ENCODE data around the gene PTH2.

PTH2 gene

DNA sequence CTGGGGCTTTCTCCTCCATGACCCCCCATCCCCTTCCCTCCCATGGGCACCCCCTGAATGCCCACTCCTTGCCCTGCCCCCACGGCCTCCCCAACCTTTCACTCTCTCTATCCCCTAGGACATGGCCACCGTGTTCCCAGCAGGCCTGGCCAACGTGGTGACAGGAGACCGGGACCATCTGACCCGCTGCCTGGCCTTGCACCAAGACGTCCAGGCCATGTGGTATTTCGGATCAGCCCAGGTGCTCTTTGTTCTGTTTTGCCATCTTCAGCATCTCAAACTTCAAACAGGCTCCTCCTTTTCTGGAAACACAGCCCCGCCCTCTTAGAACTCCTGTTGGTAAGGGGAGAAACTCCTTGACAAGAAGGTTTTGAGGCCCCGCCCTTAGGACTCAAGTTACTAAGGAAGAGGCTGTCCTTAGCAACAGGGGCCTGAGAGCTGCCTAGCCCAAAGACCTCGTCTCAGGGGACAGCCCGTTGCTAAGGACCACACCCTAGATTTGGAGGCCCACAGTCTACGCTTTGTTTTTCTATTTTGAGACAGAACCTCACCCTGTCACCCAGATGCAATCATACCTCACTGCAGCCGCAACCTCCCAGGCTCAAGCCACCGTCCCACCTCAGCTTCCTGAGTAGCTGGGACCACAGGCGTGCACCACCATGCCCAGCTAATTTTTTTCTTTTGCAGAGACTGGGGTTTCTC, 45.7 kb upstream of the PTH2 start:
- TF ChIP-seq ISL1 (CRISPR knock-in tag; IDR thresholded peaks at IDR 0.05) (no peak), ZNF70 (CRISPR knock-in tag; IDR thresholded peaks at IDR 0.05) (no peak), RARB (CRISPR knock-in tag; IDR thresholded peaks at IDR 0.05) (no peak), ZFP30 (CRISPR knock-in tag; IDR thresholded peaks at IDR 0.05) (no peak), CSRNP3 (CRISPR knock-in tag; IDR thresholded peaks at IDR 0.05) (no peak), OSR1 (CRISPR knock-in tag; IDR thresholded peaks at IDR 0.05) (no peak), GLIS3 (CRISPR knock-in tag; IDR thresholded peaks at IDR 0.05) (no peak), PATZ1 (CRISPR knock-in tag; IDR thresholded peaks at IDR 0.05; ENCODE audit: borderline replicate concordance) (no peak), ZNF565 (CRISPR knock-in tag; conservative IDR thresholded peaks at IDR 0.05; ENCODE audit: low read depth) (no peak), CSDC2 (CRISPR knock-in tag; IDR thresholded peaks at IDR 0.05) (no peak), TSHZ2 (CRISPR knock-in tag; IDR thresholded peaks at IDR 0.05) (no peak), SNAI2 (CRISPR knock-in tag; IDR thresholded peaks at IDR 0.05) (no peak), ARNTL (CRISPR knock-in tag; IDR thresholded peaks at IDR 0.05; ENCODE audit: borderline replicate concordance, low read depth) (no peak), ZFP3 (CRISPR knock-in tag; IDR thresholded peaks at IDR 0.05) (no peak), ZNF8 (CRISPR knock-in tag; IDR thresholded peaks at IDR 0.05) (no peak), TCF4 (CRISPR knock-in tag; IDR thresholded peaks at IDR 0.05; ENCODE audit: borderline replicate concordance) (no peak), TOX (CRISPR knock-in tag; IDR thresholded peaks at IDR 0.05; ENCODE audit: borderline replicate concordance) (no peak), ESRRG (CRISPR knock-in tag; IDR thresholded peaks at IDR 0.05) (no peak), PPARA (CRISPR knock-in tag; IDR thresholded peaks at IDR 0.05; ENCODE audit: borderline replicate concordance) (no peak)
- TF ChIP-seq, protein P1, sequence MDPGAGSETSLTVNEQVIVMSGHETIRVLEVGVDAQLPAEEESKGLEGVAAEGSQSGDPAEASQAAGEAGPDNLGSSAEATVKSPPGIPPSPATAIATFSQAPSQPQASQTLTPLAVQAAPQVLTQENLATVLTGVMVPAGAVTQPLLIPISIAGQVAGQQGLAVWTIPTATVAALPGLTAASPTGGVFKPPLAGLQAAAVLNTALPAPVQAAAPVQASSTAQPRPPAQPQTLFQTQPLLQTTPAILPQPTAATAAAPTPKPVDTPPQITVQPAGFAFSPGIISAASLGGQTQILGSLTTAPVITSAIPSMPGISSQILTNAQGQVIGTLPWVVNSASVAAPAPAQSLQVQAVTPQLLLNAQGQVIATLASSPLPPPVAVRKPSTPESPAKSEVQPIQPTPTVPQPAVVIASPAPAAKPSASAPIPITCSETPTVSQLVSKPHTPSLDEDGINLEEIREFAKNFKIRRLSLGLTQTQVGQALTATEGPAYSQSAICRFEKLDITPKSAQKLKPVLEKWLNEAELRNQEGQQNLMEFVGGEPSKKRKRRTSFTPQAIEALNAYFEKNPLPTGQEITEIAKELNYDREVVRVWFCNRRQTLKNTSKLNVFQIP (CRISPR knock-in tag; IDR thresholded peaks at IDR 0.05; ENCODE audit: borderline replicate concordance, low read depth): no peak
- peak; percentile 18; the same call in 1 of the 3 replicates for ATAC-seq

GRCh38 chr19:49468199-49468598, 45.0 kb upstream of the PTH2 start:
- no peak for ATAC-seq
- TF ChIP-seq CREB5 (CRISPR knock-in tag; IDR thresholded peaks at IDR 0.05; ENCODE audit: low read depth): no peak
- TF ChIP-seq SNAI2 (CRISPR knock-in tag; IDR thresholded peaks at IDR 0.05): no peak
- TF ChIP-seq ZFP30 (CRISPR knock-in tag; IDR thresholded peaks at IDR 0.05): no peak
- TF ChIP-seq OSR1 (CRISPR knock-in tag; IDR thresholded peaks at IDR 0.05): no peak
- no peak for TF ChIP-seq ARNTL (CRISPR knock-in tag; IDR thresholded peaks at IDR 0.05; ENCODE audit: borderline replicate concordance, low read depth)
- no peak for TF ChIP-seq CSRNP3 (CRISPR knock-in tag; IDR thresholded peaks at IDR 0.05)
- no peak for TF ChIP-seq CSDC2 (CRISPR knock-in tag; IDR thresholded peaks at IDR 0.05)
- TF ChIP-seq ESRRG (CRISPR knock-in tag; IDR thresholded peaks at IDR 0.05): no peak
